H9 (cell line): Measurements from ENCODE around the gene OSBPL9. TPM values are rescaled to one million over a fixed set of nuclear protein-coding genes. Genes with fewer than 3 reads are reported as not detected.

Experiments used
- DNase-seq: peaks from one replicate; pipeline ENCODE4 v3.0.0-alpha.2; 2017
- H2AFZ ChIP-seq: one replicate; pipeline ENCODE4 v1.6.1; 2013; ENCODE audit warnings: mild to moderate bottlenecking, low read length, control low read depth, moderate library complexity
- H2AK5ac ChIP-seq: 2 replicates; pipeline ENCODE4 v1.6.1; 2013; ENCODE audit warnings: low read length, control low read depth, mixed read lengths; ENCODE audit not compliant: insufficient read length
- H2BK120ac ChIP-seq: one replicate; pipeline ENCODE4 v1.6.1; 2013; ENCODE audit warnings: low read depth, mild to moderate bottlenecking, low read length, control low read depth, inconsistent platforms; ENCODE audit not compliant: poor library complexity, severe bottlenecking
- H2BK12ac ChIP-seq: 2 replicates; pipeline ENCODE4 v1.6.1; 2013; ENCODE audit warnings: low read length, control low read depth, mixed read lengths, low read depth; ENCODE audit not compliant: insufficient read length
- H2BK15ac ChIP-seq: 2 replicates; pipeline ENCODE4 v1.6.1; 2013; ENCODE audit warnings: low read depth, low read length, control low read depth
- H2BK20ac ChIP-seq: one replicate; pipeline ENCODE4 v1.6.1; 2013; ENCODE audit warnings: low read depth, mild to moderate bottlenecking, low read length, control low read depth, inconsistent platforms; ENCODE audit not compliant: poor library complexity, severe bottlenecking
- H2BK5ac ChIP-seq: 2 replicates; pipeline ENCODE4 v1.6.1; 2013; ENCODE audit warnings: low read length, control low read depth, mixed read lengths; ENCODE audit not compliant: insufficient read length
- H3K14ac ChIP-seq: 2 replicates; pipeline ENCODE4 v1.6.1; 2013; ENCODE audit warnings: low read length, control low read depth; ENCODE audit not compliant: insufficient read depth
- H3K18ac ChIP-seq: 2 replicates; pipeline ENCODE4 v1.6.1; 2013; ENCODE audit warnings: low read depth, mild to moderate bottlenecking, mixed read lengths, low read length, control low read depth; ENCODE audit not compliant: insufficient read length
- H3K23ac ChIP-seq: 2 replicates; pipeline ENCODE4 v1.6.1; 2013; ENCODE audit warnings: low read length, control low read depth, mixed read lengths, low read depth; ENCODE audit not compliant: insufficient read length
- H3K23me2 ChIP-seq: 2 replicates; pipeline ENCODE4 v1.6.1; 2013; ENCODE audit warnings: low read depth, mild to moderate bottlenecking, mixed read lengths, low read length, control low read depth; ENCODE audit not compliant: insufficient read length, poor library complexity, severe bottlenecking
- H3K27ac ChIP-seq: 2 replicates; pipeline ENCODE4 v1.5.1; 2013; ENCODE audit warnings: low read length, control low read depth, mixed read lengths, low read depth; ENCODE audit not compliant: insufficient read length
- H3K27me3 ChIP-seq: 2 replicates; pipeline ENCODE4 v1.6.1; 2013; ENCODE audit warnings: low read length, control low read depth, inconsistent platforms; ENCODE audit not compliant: insufficient read depth
- H3K4ac ChIP-seq: 2 replicates; pipeline ENCODE4 v1.6.1; 2013; ENCODE audit warnings: low read depth, mild to moderate bottlenecking, control low read depth, inconsistent platforms, low read length, moderate library complexity
- H3K4me1 ChIP-seq: 2 replicates; pipeline ENCODE4 v1.6.1; 2013; ENCODE audit warnings: low read length, control low read depth, inconsistent platforms; ENCODE audit not compliant: insufficient read depth
- H3K4me2 ChIP-seq: 2 replicates; pipeline ENCODE4 v1.6.1; 2013; ENCODE audit warnings: low read length, control low read depth, mixed read lengths; ENCODE audit not compliant: insufficient read length, insufficient read depth
- H3K56ac ChIP-seq: 2 replicates; pipeline ENCODE4 v1.6.1; 2013; ENCODE audit warnings: low read depth, mild to moderate bottlenecking, mixed read lengths, low read length, control low read depth; ENCODE audit not compliant: insufficient read length
- H3K79me1 ChIP-seq: 2 replicates; pipeline ENCODE4 v1.6.1; 2013; ENCODE audit warnings: low read depth, mild to moderate bottlenecking, moderate library complexity, low read length, control low read depth, inconsistent platforms; ENCODE audit not compliant: insufficient read depth, poor library complexity, severe bottlenecking
- H3K79me2 ChIP-seq: 2 replicates; pipeline ENCODE4 v1.6.1; 2013; ENCODE audit warnings: low read length, control low read depth, inconsistent platforms; ENCODE audit not compliant: insufficient read depth
- H3K9ac ChIP-seq: 2 replicates; pipeline ENCODE4 v1.6.1; 2013; ENCODE audit warnings: low read length, control low read depth, mixed read lengths; ENCODE audit not compliant: insufficient read length; ENCODE audit errors: extremely low read depth
- H3K9me3 ChIP-seq: one replicate; pipeline ENCODE4 v1.6.1; 2013; ENCODE audit warnings: low read depth, low read length, inconsistent platforms; ENCODE audit not compliant: control insufficient read depth
- H3T11ph ChIP-seq: one replicate; pipeline ENCODE4 v1.6.1; 2013; ENCODE audit warnings: mild to moderate bottlenecking, low read length, control low read depth, inconsistent platforms
- H4K20me1 ChIP-seq: one replicate; pipeline ENCODE4 v1.6.1; 2013; ENCODE audit not compliant: control insufficient read depth, insufficient read length, insufficient read depth
- H4K5ac ChIP-seq: 2 replicates; pipeline ENCODE4 v1.6.1; 2013; ENCODE audit warnings: low read depth, mild to moderate bottlenecking, mixed read lengths, low read length, control low read depth; ENCODE audit not compliant: insufficient read length
- H4K8ac ChIP-seq: replicated peaks from 2 replicates; pipeline ENCODE4 v1.6.1; 2013; ENCODE audit warnings: low read length, control low read depth, mixed read lengths, low read depth; ENCODE audit not compliant: insufficient read length
- H4K91ac ChIP-seq: 2 replicates; pipeline ENCODE4 v1.6.1; 2013; ENCODE audit warnings: low read depth, mild to moderate bottlenecking, moderate library complexity, mixed read lengths, low read length, control low read depth; ENCODE audit not compliant: insufficient read length
- H3K27ac Mint-ChIP-seq, 3 experiments: 2 replicates in 2 of 3; 3 replicates in 1 of 3; pipeline ENCODE4 v1.8.0; 2020 to 2021; ENCODE audit warnings: mixed read lengths in 3 of 3, mild to moderate bottlenecking in 1 of 3, moderate library complexity in 1 of 3
- H3K27me3 Mint-ChIP-seq: 2 replicates; pipeline ENCODE4 v1.8.0; 2021; ENCODE audit warnings: low read depth, mild to moderate bottlenecking, moderate library complexity, mixed read lengths
- H3K36me3 Mint-ChIP-seq, 3 experiments: 2 replicates in 2 of 3; 3 replicates in 1 of 3; pipeline ENCODE4 v1.8.0; 2020 to 2021; ENCODE audit warnings: low read depth in 3 of 3, mixed read lengths in 3 of 3; ENCODE audit not compliant: insufficient read depth in 1 of 3
- H3K4me1 Mint-ChIP-seq, 2 experiments: 2 replicates each; pipeline ENCODE4 v1.8.0; 2020; ENCODE audit warnings: mixed read lengths in 2 of 2
- H3K4me3 Mint-ChIP-seq, 2 experiments: 2 replicates in 1 of 2; 3 replicates in 1 of 2; pipeline ENCODE4 v1.8.0; 2020 to 2021; ENCODE audit warnings: mild to moderate bottlenecking in 2 of 2, mixed read lengths in 2 of 2, moderate library complexity in 1 of 2
- H3K9me3 Mint-ChIP-seq, 2 experiments: 2 replicates in 1 of 2; 3 replicates in 1 of 2; pipeline ENCODE4 v1.8.0; 2020; ENCODE audit warnings: mild to moderate bottlenecking in 2 of 2, mixed read lengths in 2 of 2, moderate library complexity in 1 of 2
- CTCF ChIP-seq: fragments of 200-600 bp; sonication (generic); conservative IDR thresholded peaks from 3 replicates; pipeline ENCODE4 v1.8.0; 2021; ENCODE audit warnings: antibody characterized with exemption, mild to moderate bottlenecking
- WGBS: extraction: QIAGEN DNeasy Blood & Tissue Kit; methylation state at CpG from one replicate; pipeline ENCODE4 v1.1.7; 2013; ENCODE audit warnings: missing lambda C conversion rate, low lambda C conversion rate, mixed read lengths; ENCODE audit not compliant: insufficient read length; ENCODE audit errors: extremely low coverage; 5-methylcytosine and 5-hydroxymethylcytosine counted together
- total RNA-seq: library from RNA; stranded (reverse); gene quantifications from 2 replicates; pipeline ENCODE4 v1.2.1, GENCODE V29; 2021

OSBPL9 gene
- total RNA-seq, 1 experiment from 2014 or later = 76.7 TPM

DNA sequence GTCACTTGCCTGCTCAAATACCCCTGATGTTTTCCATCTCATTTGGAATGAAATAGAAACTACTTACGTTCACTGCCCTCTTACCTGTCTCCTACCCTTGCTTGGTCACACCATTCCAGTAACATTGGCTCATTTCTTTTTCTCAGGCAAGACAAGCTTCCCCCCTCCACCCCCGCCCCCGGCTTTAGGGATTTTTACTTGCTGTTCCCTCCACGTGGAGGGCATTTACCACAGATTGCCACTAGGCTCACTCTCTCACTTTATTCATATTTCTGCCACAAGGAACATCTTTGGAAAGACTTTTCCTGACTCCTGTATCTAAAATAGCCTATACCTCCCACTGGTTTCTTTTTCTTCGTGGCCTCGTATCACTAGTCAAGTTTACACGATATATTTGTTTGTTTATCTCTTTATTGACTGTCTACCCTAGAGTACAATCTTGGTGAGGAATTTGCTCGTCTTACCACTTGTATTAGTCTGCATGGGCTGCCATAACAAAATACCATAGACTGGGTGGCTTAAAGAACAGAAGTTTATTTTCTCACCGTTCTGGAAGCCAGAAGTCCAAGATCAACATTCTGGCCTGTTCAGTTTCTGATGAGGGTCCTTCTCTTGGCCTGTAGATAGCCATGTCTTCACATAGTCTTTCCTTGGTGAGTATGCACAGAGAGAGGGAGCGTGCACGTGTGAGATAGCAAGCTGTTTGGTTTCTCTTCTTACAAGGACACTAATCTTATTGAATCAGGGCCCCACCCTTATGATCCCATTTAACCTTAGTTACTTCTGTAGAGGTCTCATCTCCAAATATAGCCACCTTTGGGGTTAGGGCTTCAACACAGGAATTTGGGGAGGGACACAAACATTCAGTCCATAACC lies 135.4 kb downstream of the OSBPL9 start:
- Mint-ChIP-seq H3K27me3 (no peaks in the 10 kb centered on the region), H3K4me1 (peaks cover 2% of the 10 kb centered on the region in 2 experiments; a peak in 1 of 4 replicates), H3K9me3 (no peaks in the 10 kb centered on the region), H3K4me3 (no peak overlapping the region), H3K27ac (peak overlapping the region in 2 of 3 experiments; percentile 32 to 50; a peak in 2 of 7 replicates), H3K36me3 (peaks cover 0 to 27% (median 18%) of the 10 kb centered on the region in 3 experiments; a peak in 6 of 7 replicates)
- Histone ChIP-seq H3K4ac (no peak overlapping the region), H2BK20ac (no peak overlapping the region), H3K27ac (no peak overlapping the region), H3T11ph (no peak overlapping the region), H3K79me1 (no peaks in the 10 kb centered on the region), H3K27me3 (no peaks in the 10 kb centered on the region), H3K4me2 (no peak overlapping the region), H2BK120ac (no peak overlapping the region), H3K23ac (no peak overlapping the region), H2BK5ac (no peak overlapping the region), H3K79me2 (no peaks in the 10 kb centered on the region), H2AK5ac (no peak overlapping the region), H4K8ac (no peak overlapping the region), H3K18ac (no peak overlapping the region), H3K4me1 (no peaks in the 10 kb centered on the region), H2AFZ (no peak overlapping the region), H3K14ac (no peak overlapping the region), H3K23me2 (no peaks in the 10 kb centered on the region), H4K20me1 (no peaks in the 10 kb centered on the region), H2BK12ac (no peak overlapping the region), H3K56ac (no peak overlapping the region), H3K9ac (no peak overlapping the region), H2BK15ac (no peak overlapping the region), H3K9me3 (no peaks in the 10 kb centered on the region), H4K91ac (no peak overlapping the region), H4K5ac (no peak overlapping the region)
- no peak for DNase-seq
- TF ChIP-seq CTCF = peak; percentile 29; the same call in 1 of the 3 replicates
- WGBS = no CpG with 5 or more reads among the region's 11 CpGs
